GM12875 (cell line): Measurements from ENCODE around the gene IRF1.

Experiments used
- H3K4me3 ChIP-seq: one replicate; pipeline ENCODE4 v1.5.1; 2011; ENCODE audit warnings: low read depth, low read length, control low read depth
- TF ChIP-seq, protein P1 (sequence below): IDR thresholded peaks from 2 replicates; pipeline ENCODE4 v1.5.1; 2011; ENCODE audit warnings: low read depth, mild to moderate bottlenecking, control low read depth, inconsistent platforms, low read length, moderate library complexity, borderline replicate concordance; ENCODE audit not compliant: insufficient read depth

The IRF1 gene

GRCh38 chr5:132480546-132480892, 10.1 kb downstream of the IRF1 start:
- TF ChIP-seq, protein P1, sequence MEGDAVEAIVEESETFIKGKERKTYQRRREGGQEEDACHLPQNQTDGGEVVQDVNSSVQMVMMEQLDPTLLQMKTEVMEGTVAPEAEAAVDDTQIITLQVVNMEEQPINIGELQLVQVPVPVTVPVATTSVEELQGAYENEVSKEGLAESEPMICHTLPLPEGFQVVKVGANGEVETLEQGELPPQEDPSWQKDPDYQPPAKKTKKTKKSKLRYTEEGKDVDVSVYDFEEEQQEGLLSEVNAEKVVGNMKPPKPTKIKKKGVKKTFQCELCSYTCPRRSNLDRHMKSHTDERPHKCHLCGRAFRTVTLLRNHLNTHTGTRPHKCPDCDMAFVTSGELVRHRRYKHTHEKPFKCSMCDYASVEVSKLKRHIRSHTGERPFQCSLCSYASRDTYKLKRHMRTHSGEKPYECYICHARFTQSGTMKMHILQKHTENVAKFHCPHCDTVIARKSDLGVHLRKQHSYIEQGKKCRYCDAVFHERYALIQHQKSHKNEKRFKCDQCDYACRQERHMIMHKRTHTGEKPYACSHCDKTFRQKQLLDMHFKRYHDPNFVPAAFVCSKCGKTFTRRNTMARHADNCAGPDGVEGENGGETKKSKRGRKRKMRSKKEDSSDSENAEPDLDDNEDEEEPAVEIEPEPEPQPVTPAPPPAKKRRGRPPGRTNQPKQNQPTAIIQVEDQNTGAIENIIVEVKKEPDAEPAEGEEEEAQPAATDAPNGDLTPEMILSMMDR: no peak
- H3K4me3 ChIP-seq: no peak overlapping the region

GRCh38 chr5:132480042-132480441, 10.5 kb downstream of the IRF1 start:
- TF ChIP-seq, protein P1: peak; percentile 28; the same call in 1 of the 2 replicates
- no peak overlapping the region for H3K4me3 ChIP-seq

GRCh38 chr5:132479111-132479951, 11.2 kb downstream of the IRF1 start:
- H3K4me3 ChIP-seq: no peak overlapping the region
- TF ChIP-seq, protein P1: no peak

DNA sequence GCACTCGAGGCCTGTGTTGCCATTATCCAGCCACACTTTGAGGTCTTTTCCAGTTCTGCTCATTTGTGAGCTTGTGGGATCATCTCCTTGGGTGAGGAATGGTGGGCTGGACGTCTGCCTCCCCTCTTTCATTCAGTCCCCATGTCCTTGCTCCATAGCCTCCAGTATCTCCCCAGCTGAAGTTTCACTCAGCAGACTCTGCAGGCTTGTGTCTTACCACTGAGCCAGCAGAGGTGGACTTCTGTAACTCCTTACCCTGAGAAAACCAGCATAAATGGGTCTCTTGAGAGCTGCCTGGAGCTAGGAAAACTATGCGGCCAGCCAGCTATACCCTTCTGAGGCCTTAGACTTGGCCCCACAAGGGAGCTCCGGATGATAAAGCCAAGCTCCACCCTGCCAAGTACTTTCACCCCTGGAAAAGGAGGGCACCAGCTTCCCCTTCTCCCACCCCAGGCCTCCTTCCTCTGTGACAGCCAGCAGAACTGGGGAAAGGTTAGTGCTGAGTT, 12.2 kb downstream of the IRF1 start:
- TF ChIP-seq, protein P1: no peak
- H3K4me3 ChIP-seq: no peak overlapping the region

GRCh38 chr5:132477784-132478365, 12.7 kb downstream of the IRF1 start:
- TF ChIP-seq, protein P1: no peak
- no peak overlapping the region for H3K4me3 ChIP-seq

DNA sequence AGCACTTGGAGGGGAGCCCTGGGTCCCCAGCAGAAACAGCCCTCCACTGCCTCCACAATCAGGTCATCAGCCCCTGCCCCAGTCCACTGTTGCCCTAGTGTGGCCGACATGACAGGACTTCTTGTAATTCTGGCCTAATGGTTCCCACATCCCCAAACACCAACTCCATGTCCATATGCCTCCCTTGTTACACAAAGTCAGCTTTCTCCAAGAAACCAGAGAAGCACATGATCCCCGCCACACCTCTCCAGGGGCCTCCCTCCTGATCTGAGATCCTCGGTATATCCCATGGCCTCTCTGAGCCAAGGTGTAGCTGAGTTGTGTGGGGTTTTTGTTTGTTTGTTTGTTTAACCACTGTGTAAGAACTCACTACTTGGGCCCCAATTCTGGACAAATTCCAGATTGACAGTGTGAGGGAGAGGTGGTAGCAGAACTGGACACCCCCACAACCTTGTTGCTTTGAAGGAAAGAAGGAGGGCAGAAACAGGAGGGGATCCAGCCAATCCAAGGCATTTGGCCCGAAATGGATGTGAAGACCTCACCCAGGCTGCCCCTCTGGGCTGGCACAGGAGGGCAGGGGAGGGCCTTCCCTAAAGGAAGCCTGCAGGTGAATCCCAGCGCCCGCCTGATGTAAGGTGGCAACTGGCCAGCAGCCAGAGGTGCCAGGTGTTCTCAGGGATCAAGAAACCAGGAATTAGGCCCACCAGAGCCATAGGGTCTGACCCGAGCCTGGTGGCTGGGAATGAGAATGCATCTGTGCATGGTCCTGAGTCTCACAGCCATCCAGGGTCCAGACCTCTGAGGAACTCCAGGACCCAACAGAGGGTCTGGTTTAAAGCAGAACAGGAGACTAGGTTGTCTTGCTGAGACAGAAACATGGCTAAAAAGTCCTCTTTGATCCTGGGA, 13.4 kb downstream of the IRF1 start:
- TF ChIP-seq, protein P1: no peak
- H3K4me3 ChIP-seq: no peak overlapping the region
